Cardiac fibroblast (primary cell): Measurements from ENCODE around the gene PPP1R1B.

Source experiments
- DNase-seq, 2 donors: peaks; one replicate each; pipeline versions ENCODE4 v3.0.0 to v3.0.0-alpha.2; 2010; ENCODE audit warnings: low read depth in 2 of 2
- H3K4me3 ChIP-seq, 2 donors: replicated peaks in 1 of 2; 1 replicate in 1 of 2; 2 replicates in 1 of 2; pipeline ENCODE4 v1.5.1; 2011; ENCODE audit warnings: low read depth in 2 of 2, low read length in 2 of 2, mild to moderate bottlenecking in 2 of 2, moderate library complexity in 1 of 2
- CTCF ChIP-seq: IDR thresholded peaks from one replicate; pipeline ENCODE4 v1.5.1; 2011; ENCODE audit warnings: low read depth, mild to moderate bottlenecking, low read length, inconsistent platforms

Gene PPP1R1B

DNA sequence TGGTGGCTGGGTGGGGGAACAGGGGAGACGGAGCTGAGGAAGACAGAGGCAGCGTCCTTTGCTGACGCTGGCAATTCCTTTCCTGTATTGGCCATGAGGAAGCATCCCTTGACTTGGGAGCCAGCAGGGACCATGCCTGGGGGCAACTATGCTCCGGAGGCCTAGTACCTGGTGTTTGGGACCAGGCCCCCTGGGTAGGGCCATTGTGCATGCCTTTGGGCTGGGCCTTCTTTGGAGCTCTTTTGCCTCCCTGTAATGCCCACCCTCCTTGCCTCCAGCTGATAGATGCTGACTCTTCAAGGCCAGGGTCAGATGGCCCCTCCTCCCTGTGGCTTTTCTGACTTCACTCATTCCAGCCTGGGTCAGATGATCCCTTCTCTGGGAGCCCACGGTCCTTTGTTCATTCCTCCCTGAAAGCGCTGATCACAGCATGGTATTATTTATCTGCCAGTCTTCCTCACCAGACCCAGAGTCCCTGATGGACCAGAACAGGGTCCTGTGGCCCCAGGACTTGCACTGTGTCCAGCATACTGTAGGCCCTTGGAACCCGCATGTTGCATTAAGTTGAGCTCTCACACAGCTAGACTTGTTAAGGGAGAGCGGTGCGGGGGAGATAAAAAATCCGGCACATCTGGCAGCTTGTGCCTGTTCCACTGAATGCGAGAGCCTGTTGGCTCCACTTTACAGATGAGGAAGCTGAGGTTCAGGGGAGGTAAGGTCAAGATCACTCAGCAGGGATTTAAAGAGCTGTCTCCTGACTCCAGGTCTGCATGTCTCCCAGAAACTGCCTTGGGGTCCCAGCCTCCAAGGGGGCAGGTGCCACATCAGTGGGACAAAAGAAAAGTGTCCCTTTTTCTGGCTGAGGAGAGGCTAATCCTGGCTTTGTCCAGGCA is 13.1 kb downstream of the PPP1R1B start:
- no peak overlapping the region for H3K4me3 ChIP-seq
- DNase-seq, result no peak
- no peak for TF ChIP-seq CTCF

DNA sequence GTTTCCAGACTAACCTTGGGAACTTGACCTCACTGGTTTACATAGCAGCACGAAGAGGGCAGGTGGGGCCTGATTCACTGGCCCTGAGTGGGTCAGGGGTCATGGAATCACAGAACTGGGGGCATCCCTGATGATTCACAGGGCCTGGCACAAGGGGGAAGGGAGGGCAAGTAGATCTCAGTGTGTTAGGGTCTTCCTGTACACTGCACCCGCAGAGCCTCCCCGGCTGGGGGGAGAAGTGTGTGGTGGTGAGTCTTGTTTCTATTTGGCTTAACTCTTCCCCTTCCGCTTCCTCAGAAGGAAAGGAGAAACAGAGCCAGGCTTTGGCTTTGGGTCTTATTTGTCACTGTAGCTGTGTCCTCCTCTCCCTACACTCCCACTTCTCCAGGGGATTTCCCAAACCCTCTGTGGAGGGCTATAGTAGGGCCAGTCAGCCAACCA is 13.9 kb downstream of the PPP1R1B start:
- no peak overlapping the region for H3K4me3 ChIP-seq
- TF ChIP-seq CTCF, result no peak
- DNase-seq, result no peak

DNA sequence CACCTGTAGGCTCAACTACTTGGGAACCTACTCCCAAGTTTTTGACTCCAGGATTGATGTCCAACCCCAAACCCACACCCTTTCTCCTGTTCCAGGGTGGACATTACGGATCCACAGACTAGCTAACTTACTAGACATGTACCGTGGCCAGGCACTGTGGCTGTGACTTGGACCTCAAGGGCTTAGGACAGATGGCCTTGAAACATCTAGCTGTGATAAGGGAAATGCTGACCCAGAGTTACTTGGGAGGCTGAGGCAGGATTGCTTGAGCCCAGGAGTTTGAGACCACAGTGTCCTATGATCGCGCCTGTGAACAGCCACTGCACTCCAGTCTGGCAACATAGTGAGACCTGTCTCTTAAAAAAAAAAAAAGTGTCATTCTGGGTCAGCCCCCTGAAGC is 14.3 kb downstream of the PPP1R1B start:
- no peak for TF ChIP-seq CTCF
- no peak for DNase-seq
- no peak overlapping the region for H3K4me3 ChIP-seq

GRCh38 chr17:39641883-39642282 is 15.1 kb downstream of the PPP1R1B start:
- DNase-seq, result no peak
- H3K4me3 ChIP-seq, result no peak overlapping the region
- TF ChIP-seq CTCF, result no peak

DNA sequence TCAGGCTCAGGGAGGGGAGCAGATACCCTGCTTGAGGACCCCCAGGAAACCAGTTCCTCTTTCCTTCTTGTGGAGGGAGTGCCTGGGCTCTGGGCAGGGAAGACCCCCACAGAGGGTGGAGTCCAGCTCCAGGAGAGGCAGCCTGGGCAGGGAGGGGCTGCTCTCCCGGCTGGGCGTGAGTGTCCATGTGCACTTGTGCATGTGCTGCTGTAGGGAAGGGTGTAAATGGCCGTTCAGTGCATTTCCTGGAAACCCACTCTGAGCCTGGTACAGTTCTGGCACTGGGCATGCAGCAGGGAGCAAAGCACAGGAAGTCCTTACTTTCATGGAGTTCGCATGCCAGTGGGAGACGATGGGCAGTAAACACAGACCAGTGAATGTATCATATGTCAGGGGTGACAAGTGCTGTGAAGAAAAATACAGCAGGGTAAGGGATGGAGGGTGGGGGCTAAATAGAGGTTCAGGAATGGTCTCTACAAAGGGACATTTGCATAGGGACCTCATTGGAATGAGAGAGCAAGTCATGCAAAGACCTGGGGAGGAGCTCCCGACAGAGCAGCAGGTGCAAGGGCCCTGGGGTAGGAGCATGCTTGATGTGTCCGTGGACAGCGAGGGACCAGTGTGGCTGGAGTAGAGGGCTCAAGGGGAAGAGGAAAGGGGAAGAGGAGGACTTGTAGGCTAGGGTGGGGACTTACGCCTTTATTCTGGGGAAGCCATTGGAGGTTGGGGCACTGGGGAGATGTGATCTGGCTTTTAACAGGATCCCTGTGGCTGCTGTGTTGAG is 15.7 kb downstream of the PPP1R1B start:
- no peak overlapping the region for H3K4me3 ChIP-seq
- DNase-seq, result no peak
- TF ChIP-seq CTCF, result no peak

DNA sequence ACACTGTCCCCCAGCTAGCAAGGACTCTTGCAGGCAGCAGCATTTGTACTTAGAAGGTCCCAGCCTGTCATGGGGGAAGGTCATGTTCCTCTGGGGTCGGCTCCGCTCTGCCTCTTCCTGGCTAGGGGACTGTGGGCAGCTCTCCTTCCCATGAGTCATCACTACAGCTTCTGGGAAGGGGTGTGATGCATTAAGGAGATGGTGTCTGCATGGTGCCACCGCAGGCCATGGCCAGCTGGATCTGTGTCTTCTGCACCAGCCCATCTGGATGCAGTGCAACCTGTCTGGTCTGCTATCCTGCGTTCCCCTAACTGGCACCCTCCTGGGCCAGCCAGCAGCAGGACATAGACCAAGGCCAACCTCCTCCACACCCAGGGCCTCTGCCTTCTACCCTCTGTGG is 16.5 kb downstream of the PPP1R1B start:
- peak in 1 of 2 donors; percentile 25 for DNase-seq
- no peak for TF ChIP-seq CTCF
- H3K4me3 ChIP-seq, result no peak overlapping the region
